Astrocyte of the spinal cord (primary cell): ENCODE measurements around the gene IQGAP1.

Experiments used
- DNase-seq: peaks from one replicate; pipeline ENCODE4 v3.0.0; 2011; ENCODE audit warnings: low read depth, low spot score
- H3K4me3 ChIP-seq: 2 replicates; pipeline ENCODE4 v1.5.1; 2011; ENCODE audit warnings: low read depth, mild to moderate bottlenecking, low read length, moderate library complexity
- in situ Hi-C: cut with HindIII; loops from 2 replicates; pipeline ENCODE4 v1.10.0; 2017; ENCODE audit warnings: low sequenced_read_pairs
- TF ChIP-seq, protein P1 (sequence below): IDR thresholded peaks from 2 replicates; pipeline ENCODE4 v1.5.1; 2012; ENCODE audit warnings: low read depth, mild to moderate bottlenecking, low read length, inconsistent platforms

IQGAP1 gene

DNA sequence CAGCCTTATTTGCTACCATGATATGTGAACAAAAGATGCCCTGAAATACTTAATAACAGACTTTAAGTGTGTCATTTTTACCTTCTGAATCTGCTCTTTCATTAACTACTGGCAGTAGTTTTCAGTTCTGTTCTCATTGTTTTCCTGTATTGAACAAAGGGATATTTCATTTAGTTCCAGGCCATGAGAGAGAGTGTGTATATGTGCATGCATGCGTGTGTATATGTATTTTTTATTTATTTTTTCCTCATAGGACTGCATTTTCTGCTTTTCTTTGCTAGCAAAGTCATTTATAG, 94.9 kb downstream of the IQGAP1 start:
- TF ChIP-seq, protein P1, sequence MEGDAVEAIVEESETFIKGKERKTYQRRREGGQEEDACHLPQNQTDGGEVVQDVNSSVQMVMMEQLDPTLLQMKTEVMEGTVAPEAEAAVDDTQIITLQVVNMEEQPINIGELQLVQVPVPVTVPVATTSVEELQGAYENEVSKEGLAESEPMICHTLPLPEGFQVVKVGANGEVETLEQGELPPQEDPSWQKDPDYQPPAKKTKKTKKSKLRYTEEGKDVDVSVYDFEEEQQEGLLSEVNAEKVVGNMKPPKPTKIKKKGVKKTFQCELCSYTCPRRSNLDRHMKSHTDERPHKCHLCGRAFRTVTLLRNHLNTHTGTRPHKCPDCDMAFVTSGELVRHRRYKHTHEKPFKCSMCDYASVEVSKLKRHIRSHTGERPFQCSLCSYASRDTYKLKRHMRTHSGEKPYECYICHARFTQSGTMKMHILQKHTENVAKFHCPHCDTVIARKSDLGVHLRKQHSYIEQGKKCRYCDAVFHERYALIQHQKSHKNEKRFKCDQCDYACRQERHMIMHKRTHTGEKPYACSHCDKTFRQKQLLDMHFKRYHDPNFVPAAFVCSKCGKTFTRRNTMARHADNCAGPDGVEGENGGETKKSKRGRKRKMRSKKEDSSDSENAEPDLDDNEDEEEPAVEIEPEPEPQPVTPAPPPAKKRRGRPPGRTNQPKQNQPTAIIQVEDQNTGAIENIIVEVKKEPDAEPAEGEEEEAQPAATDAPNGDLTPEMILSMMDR = no peak
- no peak overlapping the region for H3K4me3 ChIP-seq
- in situ Hi-C loops = loop anchor here (25.0 kb wide), 1 partner anchor 121 kb away; the partner anchor contains the start of gene ZNF774
- no peak for DNase-seq

DNA sequence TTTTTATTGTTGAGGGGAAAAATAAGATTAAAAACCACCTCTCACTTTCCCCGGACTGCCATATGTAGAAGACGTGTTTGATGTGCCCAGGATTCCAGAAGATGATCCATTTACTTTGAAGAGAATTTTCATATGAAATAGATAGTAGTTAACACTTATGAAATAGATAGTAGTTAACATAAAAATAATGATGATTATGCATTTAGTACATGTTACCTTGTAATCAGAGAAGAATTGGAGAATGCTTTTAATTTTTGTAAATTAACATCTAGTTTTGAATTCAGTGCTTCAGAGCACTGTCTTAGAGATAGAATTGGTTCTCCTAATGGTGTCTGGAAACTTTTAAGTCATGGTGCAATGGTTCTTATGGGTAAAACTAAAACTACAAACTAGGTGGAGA, 95.6 kb downstream of the IQGAP1 start:
- no peak for DNase-seq
- TF ChIP-seq, protein P1 = no peak
- in situ Hi-C loops = loop anchor here (25.0 kb wide), 1 partner anchor 121 kb away; the partner anchor contains the start of gene ZNF774
- no peak overlapping the region for H3K4me3 ChIP-seq

DNA sequence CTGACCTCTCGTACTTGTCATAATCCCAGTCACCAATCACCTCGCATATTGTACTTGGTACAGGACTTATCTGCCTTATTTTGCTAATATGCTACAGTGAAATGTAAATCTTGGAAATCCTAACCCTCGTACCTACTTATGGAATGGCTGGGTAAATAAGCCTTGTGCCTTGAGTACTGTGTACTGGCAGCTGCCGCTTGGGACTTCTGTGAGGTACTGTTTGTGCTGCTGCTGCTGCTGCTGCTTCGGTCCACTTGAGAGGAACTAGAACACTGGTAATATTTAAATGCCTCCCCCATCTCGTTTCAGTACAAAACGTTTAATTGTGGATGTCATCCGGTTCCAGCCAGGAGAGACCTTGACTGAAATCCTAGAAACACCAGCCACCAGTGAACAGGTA, 99.1 kb downstream of the IQGAP1 start:
- TF ChIP-seq, protein P1 = no peak
- in situ Hi-C loops = loop anchor here (25.0 kb wide), 1 partner anchor 125 kb away; the partner anchor contains the start of gene ZNF774

DNA sequence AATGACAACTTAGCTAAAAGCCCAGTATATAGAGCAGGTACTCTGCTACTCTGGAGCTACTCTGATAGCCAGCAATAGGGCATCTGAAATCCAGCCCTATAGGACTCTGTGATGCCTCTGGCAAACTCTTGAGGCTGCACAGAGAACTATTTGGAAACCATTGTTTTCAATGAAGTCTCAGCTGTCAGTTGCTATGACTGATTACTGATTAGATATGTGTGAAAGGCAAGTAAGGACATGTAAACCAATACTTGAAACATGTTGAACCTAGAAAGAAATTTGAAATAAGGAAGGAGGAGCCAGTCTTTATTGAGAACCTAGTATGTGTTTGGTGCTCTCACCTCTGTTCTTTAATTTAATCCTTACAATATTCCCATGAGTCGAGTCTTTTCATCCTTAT, 101.5 kb downstream of the IQGAP1 start:
- in situ Hi-C loops = loop anchor here (25.0 kb wide), 1 partner anchor 127 kb away; the partner anchor contains the start of gene ZNF774
- no peak overlapping the region for H3K4me3 ChIP-seq
- TF ChIP-seq, protein P1 = no peak
- no peak for DNase-seq

More for the DNA sequence above, 99.1 kb downstream of the IQGAP1 start:
- H3K4me3 ChIP-seq = no peak overlapping the region
- DNase-seq = no peak

DNA sequence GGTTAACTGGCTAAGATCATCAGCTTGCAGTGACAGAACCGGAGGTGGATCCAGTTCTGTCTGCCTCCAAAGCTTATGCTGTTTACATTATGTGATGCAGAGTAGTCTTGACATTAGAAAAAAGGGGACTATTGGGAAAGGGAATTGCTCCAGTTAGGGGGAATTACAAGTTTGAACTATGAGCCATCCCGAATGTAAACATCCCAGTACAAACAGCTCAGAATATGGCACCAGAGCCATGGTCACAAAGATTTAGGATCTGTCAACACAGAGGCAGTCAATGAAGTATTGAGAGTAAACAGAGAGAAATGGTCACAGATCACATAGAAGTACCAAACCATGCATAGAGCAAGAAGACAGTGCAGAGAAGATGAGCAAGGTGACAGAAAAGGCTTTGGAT, 101.9 kb downstream of the IQGAP1 start:
- no peak for DNase-seq
- TF ChIP-seq, protein P1 = no peak
- no peak overlapping the region for H3K4me3 ChIP-seq
- in situ Hi-C loops = loop anchor here (25.0 kb wide), 1 partner anchor 128 kb away; the partner anchor contains the start of gene ZNF774

- H3K4me3 ChIP-seq = no peak overlapping the region
- in situ Hi-C loops = loop anchor here (25.0 kb wide), 1 partner anchor 131 kb away; the partner anchor contains the start of gene ZNF774
- no peak for DNase-seq
- TF ChIP-seq, protein P1 = no peak
These were observed 105.6 kb downstream of the IQGAP1 start for GRCh38 chr15:90493647-90494046.
